Kidney (tissue), 14 donors: ENCODE measurements around the gene ABL1. TPM values are rescaled to one million over a fixed set of nuclear protein-coding genes. Genes with fewer than 3 reads are reported as not detected.

ENCODE experiments used
- DNase-seq, 5 donors: peaks; one replicate each; pipeline ENCODE4 v3.0.0-alpha.2; 2013 to 2020
- FAIRE-seq: peaks from 2 replicates; lab custom pipeline; 2012; peaks lifted over from hg19 to GRCh38; lab: Jason Lieb, UNC
- H3K27ac ChIP-seq, 2 donors: one replicate each; pipeline ENCODE4 v1.7.0; 2013; ENCODE audit warnings: low read depth in 2 of 2, low read length in 2 of 2, inconsistent platforms in 1 of 2
- H3K27me3 ChIP-seq: one replicate; pipeline ENCODE4 v1.7.1; 2013; ENCODE audit warnings: low read length, inconsistent platforms; ENCODE audit not compliant: control insufficient read depth, insufficient read depth
- H3K36me3 ChIP-seq, 3 donors: one replicate each; pipeline versions ENCODE4 v1.7.0 to v1.7.1; 2013; ENCODE audit warnings: low read length in 3 of 3, control low read depth in 1 of 3, inconsistent platforms in 1 of 3; ENCODE audit not compliant: insufficient read depth in 3 of 3, control insufficient read depth in 2 of 3
- H3K4me1 ChIP-seq, 3 donors: one replicate each; pipeline versions ENCODE4 v1.7.0 to v1.7.1; 2013; ENCODE audit warnings: low read length in 3 of 3, inconsistent platforms in 1 of 3, low read depth in 1 of 3; ENCODE audit not compliant: control insufficient read depth in 2 of 3, insufficient read depth in 2 of 3
- H3K4me3 ChIP-seq, 3 donors: one replicate each; pipeline versions ENCODE4 v1.7.0 to v1.8.1; 2013; ENCODE audit warnings: low read length in 3 of 3, control low read depth in 1 of 3, inconsistent platforms in 1 of 3
- H3K9ac ChIP-seq, 3 donors: one replicate each; pipeline versions ENCODE4 v1.7.0 to v1.7.1; 2013; ENCODE audit warnings: low read length in 3 of 3, control low read depth in 1 of 3, inconsistent platforms in 1 of 3
- H3K9me3 ChIP-seq, 3 donors: one replicate each; pipeline versions ENCODE4 v1.7.0 to v1.7.1; 2013; ENCODE audit warnings: low read length in 3 of 3, control low read depth in 1 of 3, inconsistent platforms in 1 of 3; ENCODE audit not compliant: control insufficient read depth in 2 of 3, insufficient read depth in 1 of 3
- intact Hi-C: fragments of 100-400 bp; cut with DNase I; formaldehyde crosslinking; loops from one replicate; pipeline ENCODE4 v1.11.1; 2022
- polyA plus RNA-seq: library from polyadenylated mRNA; stranded (reverse); fragments of 350-450 nt; fragmentation: Illumina TruSeq; extraction: RNeasy Lipid Tissue Mini Kit (QIAGEN cat#74804); gene quantifications from one replicate; pipeline ENCODE4 v1.2.3, GENCODE V29; 2014; ENCODE audit warnings: low read depth, low replicate concordance; ENCODE audit not compliant: insufficient read depth
- total RNA-seq: library from RNA; stranded (reverse); fragmentation: NEBNext Ultra II Directional; extraction: Animal tissue kit (Norgen Biotek cat#: 25700); gene quantifications from one replicate; pipeline ENCODE4 v1.2.1, GENCODE V29; 2021
- TF ChIP-seq, protein P1 (sequence below): IDR thresholded peaks from 3 replicates; pipeline ENCODE4 v1.5.1; 2012; ENCODE audit warnings: mild to moderate bottlenecking, moderate library complexity, borderline replicate concordance; ENCODE audit not compliant: insufficient read depth; ENCODE audit errors: extremely low read depth
- donor health status: control.
- donor health status: control.
- donor health status: control.
- donor health status: control.
- donor health status: control.
- donor health status: DM: yes; HTN: yes; CAD: no.
- donor health status: Normal renal cell carcinoma (clear cell type).

ABL1 gene
- total and polyA plus RNA-seq, 2 donors from 2014 or later: 15.0 to 63.6 TPM

DNA sequence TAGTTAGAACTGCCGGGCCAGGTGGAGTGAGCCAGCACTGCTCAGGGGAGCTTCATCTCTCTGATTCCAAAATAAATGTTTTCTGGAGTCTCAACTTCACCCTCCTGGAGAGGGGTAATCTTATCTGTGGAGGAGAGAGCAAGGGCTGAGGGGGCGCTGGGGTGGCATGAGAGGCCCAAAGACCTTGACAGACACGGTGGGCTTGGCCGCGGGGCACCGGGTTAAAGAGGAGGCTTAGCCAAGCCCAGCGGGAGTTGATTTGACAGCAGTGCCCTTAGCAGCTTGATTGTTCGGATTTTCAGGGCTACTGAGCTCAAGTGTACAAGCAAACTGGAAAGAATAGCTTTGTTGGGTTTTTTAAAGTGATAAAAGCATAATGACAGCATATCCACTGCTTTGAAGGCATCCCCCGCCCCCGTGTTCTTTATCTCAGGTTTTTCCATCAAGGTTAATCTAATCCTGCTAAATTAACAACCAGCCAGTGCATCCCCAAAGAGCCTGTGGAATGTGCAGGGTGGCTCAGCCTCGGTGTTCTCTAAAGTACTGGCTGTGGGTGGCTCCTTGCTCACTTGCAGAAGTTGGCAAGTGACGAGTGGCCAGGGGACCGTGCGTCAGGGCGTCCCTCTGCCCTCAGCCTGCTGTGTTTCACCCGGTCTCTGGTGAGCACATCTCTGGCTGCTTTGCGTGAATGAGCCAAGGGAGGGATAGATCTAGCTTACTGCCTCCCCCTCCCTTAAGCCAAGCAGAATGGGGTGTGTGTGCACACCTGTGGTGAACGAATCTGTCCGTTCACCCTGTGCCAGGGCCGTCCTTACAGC lies 56.0 kb downstream of the ABL1 start:
- no peak overlapping the region for H3K27ac ChIP-seq
- TF ChIP-seq, protein P1, sequence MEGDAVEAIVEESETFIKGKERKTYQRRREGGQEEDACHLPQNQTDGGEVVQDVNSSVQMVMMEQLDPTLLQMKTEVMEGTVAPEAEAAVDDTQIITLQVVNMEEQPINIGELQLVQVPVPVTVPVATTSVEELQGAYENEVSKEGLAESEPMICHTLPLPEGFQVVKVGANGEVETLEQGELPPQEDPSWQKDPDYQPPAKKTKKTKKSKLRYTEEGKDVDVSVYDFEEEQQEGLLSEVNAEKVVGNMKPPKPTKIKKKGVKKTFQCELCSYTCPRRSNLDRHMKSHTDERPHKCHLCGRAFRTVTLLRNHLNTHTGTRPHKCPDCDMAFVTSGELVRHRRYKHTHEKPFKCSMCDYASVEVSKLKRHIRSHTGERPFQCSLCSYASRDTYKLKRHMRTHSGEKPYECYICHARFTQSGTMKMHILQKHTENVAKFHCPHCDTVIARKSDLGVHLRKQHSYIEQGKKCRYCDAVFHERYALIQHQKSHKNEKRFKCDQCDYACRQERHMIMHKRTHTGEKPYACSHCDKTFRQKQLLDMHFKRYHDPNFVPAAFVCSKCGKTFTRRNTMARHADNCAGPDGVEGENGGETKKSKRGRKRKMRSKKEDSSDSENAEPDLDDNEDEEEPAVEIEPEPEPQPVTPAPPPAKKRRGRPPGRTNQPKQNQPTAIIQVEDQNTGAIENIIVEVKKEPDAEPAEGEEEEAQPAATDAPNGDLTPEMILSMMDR: no peak
- DNase-seq (peak in 2 of 5 donors; percentile 33 to 49), FAIRE-seq (no peak)
- no peaks in the 10 kb centered on the region for H3K4me1 ChIP-seq
- no peak overlapping the region for H3K9ac ChIP-seq
- H3K27me3 ChIP-seq: no peaks in the 10 kb centered on the region
- no peaks in the 10 kb centered on the region for H3K9me3 ChIP-seq
- no peak overlapping the region for H3K4me3 ChIP-seq
- H3K36me3 ChIP-seq: peaks cover 0 to 20% (median 8%) of the 10 kb centered on the region in 3 donors
- intact Hi-C loops: no loop called here

- intact Hi-C loops: no loop called here
- Histone ChIP-seq H3K27me3 (no peaks in the 10 kb centered on the region), H3K36me3 (peaks cover 0 to 16% (median 8%) of the 10 kb centered on the region in 3 donors), H3K9me3 (no peaks in the 10 kb centered on the region), H3K4me1 (no peaks in the 10 kb centered on the region), H3K9ac (no peak overlapping the region), H3K27ac (no peak overlapping the region), H3K4me3 (no peak overlapping the region)
- FAIRE-seq (no peak), DNase-seq (peak in 2 of 5 donors; percentile 45 to 46)
- TF ChIP-seq, protein P1: no peak
Observed at GRCh38 chr9:130891688-130892476, 56.8 kb downstream of the ABL1 start.

- H3K4me3 ChIP-seq: no peak overlapping the region
- no peak for FAIRE-seq
- TF ChIP-seq, protein P1: no peak
- no peaks in the 10 kb centered on the region for H3K27me3 ChIP-seq
- H3K4me1 ChIP-seq: no peaks in the 10 kb centered on the region
- peak in 1 of 5 donors; percentile 68 for DNase-seq
- no peak overlapping the region for H3K27ac ChIP-seq
- peaks cover 0 to 11% (median 8%) of the 10 kb centered on the region in 3 donors for H3K36me3 ChIP-seq
- H3K9ac ChIP-seq: no peak overlapping the region
- intact Hi-C loops: no loop called here
- H3K9me3 ChIP-seq: no peaks in the 10 kb centered on the region
Observed at GRCh38 chr9:130892477-130893304, 57.6 kb downstream of the ABL1 start.
